Activated CD4-positive, alpha-beta memory T cell treated with anti-CD3 and anti-CD28 coated beads for 36 hours (primary cell): ENCODE measurements around the gene PSMB2. TPM values are rescaled to one million over a fixed set of nuclear protein-coding genes. Genes with fewer than 3 reads are reported as not detected.
A peak's percentile ranks its signal among the peaks of the same experiment; 100 is the strongest.

Source experiments
- CTCF ChIA-PET: fragments of 350-600 bp; sonication (Branson Sonifier 250); formaldehyde crosslinking; loops from one replicate; lab custom pipeline; 2021; ENCODE audit warnings: antibody characterized with exemption, inconsistent platforms; lab: Charles Lee
- POLR2A ChIA-PET: fragments of 350-600 bp; sonication (Branson Sonifier 250); formaldehyde crosslinking; loops from one replicate; lab custom pipeline; 2021; ENCODE audit warnings: antibody characterized with exemption; lab: Charles Lee
- DNase-seq: peaks from one replicate; pipeline ENCODE4 v3.0.0-alpha.2; 2020
- H3K27ac Mint-ChIP-seq: one replicate; pipeline ENCODE4 v1.8.0; 2021; ENCODE audit warnings: mixed read lengths
- H3K27me3 Mint-ChIP-seq: one replicate; pipeline ENCODE4 v1.8.0; 2021; ENCODE audit warnings: mixed read lengths
- H3K36me3 Mint-ChIP-seq: one replicate; pipeline ENCODE4 v1.8.0; 2021; ENCODE audit warnings: mixed read lengths
- H3K4me1 Mint-ChIP-seq: one replicate; pipeline ENCODE4 v1.8.0; 2021; ENCODE audit warnings: low read depth, mixed read lengths
- H3K4me3 Mint-ChIP-seq: one replicate; pipeline ENCODE4 v1.8.0; 2021; ENCODE audit warnings: mild to moderate bottlenecking, mixed read lengths
- H3K9me3 Mint-ChIP-seq: one replicate; pipeline ENCODE4 v1.8.0; 2021; ENCODE audit warnings: mixed read lengths
- intact Hi-C: fragments of 100-400 bp; cut with micrococcal nuclease; formaldehyde crosslinking; loops from one replicate; pipeline ENCODE4 v1.15.1; 2023
- total RNA-seq, 2 experiments: library from RNA; stranded (reverse); gene quantifications; one replicate each; pipeline ENCODE4 v1.2.3, GENCODE V29; 2021

Gene PSMB2
- total RNA-seq, 2 experiments from 2014 or later = 88.1 to 91.5 TPM

- ChIA-PET CTCF (interaction anchor here (1.2 to 9.2 kb wide), 4 partner anchors 10 to 157 kb away, joined by 3 to 138 read pairs (median 6); no protein-coding TSS in a partner anchor), POLR2A (interaction anchor here (1.0 to 1.4 kb wide), 2 partner anchors 19 to 53 kb away, joined by 4 to 5 read pairs; no protein-coding TSS in a partner anchor)
- H3K36me3 Mint-ChIP-seq = no peaks in the 10 kb centered on the region
- peak; percentile 45 for DNase-seq
- H3K27ac Mint-ChIP-seq = peak overlapping the region; percentile 95
- peaks cover 55% of the 10 kb centered on the region for H3K4me1 Mint-ChIP-seq
- intact Hi-C loops = loop anchor here (5.0 to 10.0 kb wide), 5 partner anchors 84 to 1916 kb away; partner anchors contain the start of genes PSMB2, SFPQ, ZC3H12A and ZMYM6
- H3K27me3 Mint-ChIP-seq = no peaks in the 10 kb centered on the region
- peak overlapping the region; percentile 97 for H3K4me3 Mint-ChIP-seq
- no peaks in the 10 kb centered on the region for H3K9me3 Mint-ChIP-seq
Measured at GRCh38 chr1:35558374-35559316, 82.7 kb downstream of the PSMB2 start.

- intact Hi-C loops = loop anchor here (5.0 to 10.0 kb wide), 5 partner anchors 85 to 1917 kb away; partner anchors contain the start of genes PSMB2, SFPQ, ZC3H12A and ZMYM6
- ChIA-PET CTCF (interaction anchor here (0.6 to 9.2 kb wide), 7 partner anchors 11 to 169 kb away, joined by 3 to 138 read pairs (median 4); no protein-coding TSS in a partner anchor), POLR2A (interaction anchor here (1.0 to 2.9 kb wide), 6 partner anchors 13 to 212 kb away, joined by 3 to 21 read pairs (median 10); partner anchors contain the start of gene CLSPN)
- Mint-ChIP-seq H3K27me3 (no peaks in the 10 kb centered on the region), H3K9me3 (no peaks in the 10 kb centered on the region), H3K27ac (peak within 1 kb of the TSS; percentile 95), H3K36me3 (peaks cover 4% of the 10 kb centered on the region), H3K4me1 (peaks cover 60% of the 10 kb centered on the region), H3K4me3 (peak within 1 kb of the TSS; percentile 97)
- DNase-seq = peak; percentile 98
Measured at GRCh38 chr1:35557611-35558373, 83.5 kb downstream of the PSMB2 start, which contains the start of gene NCDN. Gene NCDN, plus strand, starts transcription at chr1:35557799. Its CDS starts 392 bp downstream, at chr1:35558191.

- Mint-ChIP-seq H3K27me3 (no peaks in the 10 kb centered on the region), H3K36me3 (peaks cover 9% of the 10 kb centered on the region), H3K4me3 (peak within 1 kb of the TSS; percentile 97), H3K4me1 (peaks cover 58% of the 10 kb centered on the region), H3K27ac (peak within 1 kb of the TSS; percentile 95), H3K9me3 (no peaks in the 10 kb centered on the region)
- ChIA-PET CTCF (interaction anchor here (0.6 to 9.2 kb wide), 10 partner anchors 8 to 255 kb away, joined by 3 to 138 read pairs (median 6); no protein-coding TSS in a partner anchor), POLR2A (interaction anchor here (0.9 to 2.9 kb wide), 8 partner anchors 12 to 213 kb away, joined by 3 to 21 read pairs (median 10); partner anchors contain the start of gene CLSPN)
- intact Hi-C loops = loop anchor here (5.0 to 10.0 kb wide), 5 partner anchors 85 to 1918 kb away; partner anchors contain the start of genes PSMB2, SFPQ, ZC3H12A and ZMYM6
- no peak for DNase-seq
Measured at GRCh38 chr1:35557118-35557610, 84.2 kb downstream of the PSMB2 start, which contains the start of gene KIAA0319L. Gene KIAA0319L, minus strand, starts transcription at chr1:35557403. Its CDS starts 2,912 bp downstream, at chr1:35554491.

GRCh38 chr1:35556484-35557117 is 84.7 kb downstream of the PSMB2 start:
- H3K36me3 Mint-ChIP-seq = peaks cover 15% of the 10 kb centered on the region
- H3K27ac Mint-ChIP-seq = peak overlapping the region; percentile 62
- no peaks in the 10 kb centered on the region for H3K27me3 Mint-ChIP-seq
- H3K4me1 Mint-ChIP-seq = peaks cover 60% of the 10 kb centered on the region
- peak overlapping the region; percentile 97 for H3K4me3 Mint-ChIP-seq
- ChIA-PET CTCF (interaction anchor here (0.8 to 9.2 kb wide), 12 partner anchors 8 to 256 kb away, joined by 3 to 138 read pairs (median 6); no protein-coding TSS in a partner anchor), POLR2A (interaction anchor here (0.9 to 2.9 kb wide), 8 partner anchors 12 to 289 kb away, joined by 3 to 21 read pairs (median 10); partner anchors contain the start of gene CLSPN)
- intact Hi-C loops = loop anchor here (5.0 to 10.0 kb wide), 5 partner anchors 86 to 1918 kb away; partner anchors contain the start of genes PSMB2, SFPQ, ZC3H12A and ZMYM6
- H3K9me3 Mint-ChIP-seq = no peaks in the 10 kb centered on the region
- DNase-seq = no peak

- CTCF ChIA-PET = interaction anchor here (0.7 to 9.2 kb wide), 12 partner anchors 9 to 256 kb away, joined by 3 to 138 read pairs (median 6); no protein-coding TSS in a partner anchor
- Mint-ChIP-seq H3K4me1 (peaks cover 57% of the 10 kb centered on the region), H3K27ac (peak overlapping the region; percentile 62), H3K4me3 (peak overlapping the region; percentile 97), H3K36me3 (peaks cover 16% of the 10 kb centered on the region), H3K9me3 (no peaks in the 10 kb centered on the region), H3K27me3 (no peaks in the 10 kb centered on the region)
- no peak for DNase-seq
- POLR2A ChIA-PET = interaction anchor here (0.6 to 2.9 kb wide), 7 partner anchors 15 to 288 kb away, joined by 3 to 21 read pairs (median 10); partner anchors contain the start of gene CLSPN
- intact Hi-C loops = loop anchor here (1.0 to 10.0 kb wide), 7 partner anchors 17 to 1919 kb away; partner anchors contain the start of genes PSMB2, SFPQ, ZC3H12A and ZMYM6
Measured at GRCh38 chr1:35555601-35556477, 85.5 kb downstream of the PSMB2 start.

- Mint-ChIP-seq H3K27ac (peak overlapping the region; percentile 62), H3K9me3 (no peaks in the 10 kb centered on the region), H3K36me3 (peaks cover 16% of the 10 kb centered on the region), H3K4me3 (peak overlapping the region; percentile 97), H3K4me1 (peaks cover 57% of the 10 kb centered on the region), H3K27me3 (no peaks in the 10 kb centered on the region)
- intact Hi-C loops = loop anchor here (1.0 to 10.0 kb wide), 7 partner anchors 16 to 1920 kb away; partner anchors contain the start of genes PSMB2, SFPQ, ZC3H12A and ZMYM6
- CTCF ChIA-PET = interaction anchor here (1.1 to 9.2 kb wide), 4 partner anchors 104 to 172 kb away, joined by 3 to 138 read pairs (median 4); no protein-coding TSS in a partner anchor
- POLR2A ChIA-PET = interaction anchor here (2.3 to 2.9 kb wide), 4 partner anchors 16 to 215 kb away, joined by 10 to 21 read pairs (median 14); partner anchors contain the start of gene CLSPN
- DNase-seq = no peak
Measured at GRCh38 chr1:35555212-35555584, 86.1 kb downstream of the PSMB2 start.

- Mint-ChIP-seq H3K27me3 (no peaks in the 10 kb centered on the region), H3K27ac (no peak overlapping the region), H3K9me3 (no peaks in the 10 kb centered on the region), H3K4me3 (no peak overlapping the region), H3K4me1 (peaks cover 55% of the 10 kb centered on the region), H3K36me3 (peaks cover 16% of the 10 kb centered on the region)
- ChIA-PET CTCF (interaction anchor here (1.8 to 9.2 kb wide), 2 partner anchors 103 to 104 kb away, joined by 9 to 138 read pairs; no protein-coding TSS in a partner anchor), POLR2A (no interaction called here)
- intact Hi-C loops = loop anchor here (1.0 to 10.0 kb wide), 7 partner anchors 15 to 1920 kb away; partner anchors contain the start of genes PSMB2, SFPQ, ZC3H12A and ZMYM6
- DNase-seq = no peak
Measured at GRCh38 chr1:35554266-35555211, 86.8 kb downstream of the PSMB2 start.

GRCh38 chr1:35553851-35554250 is 87.5 kb downstream of the PSMB2 start:
- CTCF ChIA-PET = interaction anchor here (1.1 to 1.8 kb wide), 2 partner anchors 10 to 102 kb away, joined by 3 to 9 read pairs; no protein-coding TSS in a partner anchor
- Mint-ChIP-seq H3K4me3 (no peak overlapping the region), H3K27me3 (no peaks in the 10 kb centered on the region), H3K36me3 (peaks cover 16% of the 10 kb centered on the region), H3K4me1 (peaks cover 53% of the 10 kb centered on the region), H3K27ac (no peak overlapping the region), H3K9me3 (no peaks in the 10 kb centered on the region)
- POLR2A ChIA-PET = interaction anchor here (0.6 kb wide), 1 partner anchor 44 kb away, joined by 3 read pairs; no protein-coding TSS in a partner anchor
- no peak for DNase-seq
- intact Hi-C loops = loop anchor here (10.0 kb wide), 2 partner anchors 689 to 1921 kb away; partner anchors contain the start of gene ZC3H12A
